Lower lobe of right lung (tissue), 2 donors: ENCODE measurements around the gene TRAM2. TPM values are rescaled to one million over a fixed set of nuclear protein-coding genes. Genes with fewer than 3 reads are reported as not detected.

Experiments used
- ATAC-seq, 2 donors: fragments of 200-7000 bp; cut with Tn5 transposase; one replicate each; pipeline ENCODE4 v1.9.1; 2020 to 2022; ENCODE audit warnings: mild to moderate bottlenecking in 2 of 2, moderate library complexity in 2 of 2
- DNase-seq: peaks from one replicate; pipeline ENCODE4 v3.0.0-alpha.2; 2020
- H3K27ac ChIP-seq: fragments of 200-600 bp; one replicate; pipeline ENCODE4 v1.8.0; 2022
- H3K27me3 ChIP-seq: fragments of 200-600 bp; one replicate; pipeline ENCODE4 v1.8.0; 2022; ENCODE audit warnings: low read depth
- H3K36me3 ChIP-seq: fragments of 200-600 bp; one replicate; pipeline ENCODE4 v1.8.0; 2022; ENCODE audit warnings: mild to moderate bottlenecking
- H3K4me1 ChIP-seq: fragments of 200-600 bp; one replicate; pipeline ENCODE4 v1.8.0; 2022
- H3K4me3 ChIP-seq: fragments of 200-600 bp; one replicate; pipeline ENCODE4 v1.8.0; 2022; ENCODE audit warnings: mild to moderate bottlenecking
- H3K9me3 ChIP-seq: fragments of 200-600 bp; one replicate; pipeline ENCODE4 v1.8.0; 2022
- intact Hi-C: fragments of 100-400 bp; cut with DNase I; formaldehyde crosslinking; loops from one replicate; pipeline ENCODE4 v1.11.0; 2022
- total RNA-seq: library from RNA; stranded (reverse); fragmentation: NEBNext Ultra II Directional; extraction: Animal tissue kit (Norgen Biotek cat#: 25700); gene quantifications from one replicate; pipeline ENCODE4 v1.2.1, GENCODE V29; 2021
- TF ChIP-seq, protein P1 (sequence below): fragments of 200-600 bp; IDR thresholded peaks from one replicate; pipeline ENCODE4 v1.8.0; 2022; ENCODE audit warnings: antibody characterized with exemption, mild to moderate bottlenecking
- donor health status: DM: no; HTN: yes; CAD: no; lungs with severe emphysema.

Gene TRAM2
- total RNA-seq, 1 donor from 2014 or later = 21.9 TPM

DNA sequence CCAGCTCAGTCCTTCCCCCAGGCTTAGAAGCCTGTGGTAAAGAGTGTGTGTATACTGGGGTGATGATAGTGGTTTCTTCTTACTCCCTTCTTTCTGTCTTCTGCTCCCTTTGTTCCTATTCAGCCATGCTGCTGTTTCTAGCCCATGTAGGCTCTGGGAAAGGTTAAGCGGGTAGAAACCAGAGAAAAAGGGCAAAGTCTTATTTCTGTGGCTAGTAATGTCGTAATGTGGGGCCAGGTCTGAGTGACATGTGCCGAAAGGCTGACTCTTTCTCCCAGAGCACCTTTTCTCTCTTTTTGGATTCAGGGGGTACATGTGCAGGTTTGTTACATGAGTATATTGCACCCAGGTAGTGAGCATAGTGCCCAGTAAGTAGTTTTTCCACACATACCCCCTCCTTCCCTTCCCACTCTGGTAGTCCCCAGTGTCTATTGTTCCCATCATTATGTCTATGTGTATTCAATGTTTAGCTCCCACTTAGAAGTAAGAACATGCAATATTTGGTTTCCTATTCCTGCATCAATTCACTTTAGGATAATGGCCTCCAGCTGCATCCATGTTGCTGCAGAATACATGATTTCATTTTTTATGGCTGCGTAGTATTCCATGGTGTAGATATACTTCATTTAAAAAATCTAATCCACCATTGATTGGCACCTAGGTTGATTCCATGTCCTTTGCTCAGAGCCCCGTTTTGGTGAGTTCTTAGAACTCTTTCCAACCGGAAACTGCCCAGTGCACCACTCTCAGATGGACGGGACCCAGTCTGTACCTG is 82.4 kb downstream of the TRAM2 start:
- TF ChIP-seq, protein P1, sequence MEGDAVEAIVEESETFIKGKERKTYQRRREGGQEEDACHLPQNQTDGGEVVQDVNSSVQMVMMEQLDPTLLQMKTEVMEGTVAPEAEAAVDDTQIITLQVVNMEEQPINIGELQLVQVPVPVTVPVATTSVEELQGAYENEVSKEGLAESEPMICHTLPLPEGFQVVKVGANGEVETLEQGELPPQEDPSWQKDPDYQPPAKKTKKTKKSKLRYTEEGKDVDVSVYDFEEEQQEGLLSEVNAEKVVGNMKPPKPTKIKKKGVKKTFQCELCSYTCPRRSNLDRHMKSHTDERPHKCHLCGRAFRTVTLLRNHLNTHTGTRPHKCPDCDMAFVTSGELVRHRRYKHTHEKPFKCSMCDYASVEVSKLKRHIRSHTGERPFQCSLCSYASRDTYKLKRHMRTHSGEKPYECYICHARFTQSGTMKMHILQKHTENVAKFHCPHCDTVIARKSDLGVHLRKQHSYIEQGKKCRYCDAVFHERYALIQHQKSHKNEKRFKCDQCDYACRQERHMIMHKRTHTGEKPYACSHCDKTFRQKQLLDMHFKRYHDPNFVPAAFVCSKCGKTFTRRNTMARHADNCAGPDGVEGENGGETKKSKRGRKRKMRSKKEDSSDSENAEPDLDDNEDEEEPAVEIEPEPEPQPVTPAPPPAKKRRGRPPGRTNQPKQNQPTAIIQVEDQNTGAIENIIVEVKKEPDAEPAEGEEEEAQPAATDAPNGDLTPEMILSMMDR = no peak
- Histone ChIP-seq H3K27ac (no peak overlapping the region), H3K4me3 (no peak overlapping the region), H3K36me3 (no peaks in the 10 kb centered on the region), H3K4me1 (peaks cover 17% of the 10 kb centered on the region), H3K9me3 (no peaks in the 10 kb centered on the region), H3K27me3 (no peaks in the 10 kb centered on the region)
- DNase-seq (no peak), ATAC-seq (no peak)
- intact Hi-C loops = no loop called here

DNA sequence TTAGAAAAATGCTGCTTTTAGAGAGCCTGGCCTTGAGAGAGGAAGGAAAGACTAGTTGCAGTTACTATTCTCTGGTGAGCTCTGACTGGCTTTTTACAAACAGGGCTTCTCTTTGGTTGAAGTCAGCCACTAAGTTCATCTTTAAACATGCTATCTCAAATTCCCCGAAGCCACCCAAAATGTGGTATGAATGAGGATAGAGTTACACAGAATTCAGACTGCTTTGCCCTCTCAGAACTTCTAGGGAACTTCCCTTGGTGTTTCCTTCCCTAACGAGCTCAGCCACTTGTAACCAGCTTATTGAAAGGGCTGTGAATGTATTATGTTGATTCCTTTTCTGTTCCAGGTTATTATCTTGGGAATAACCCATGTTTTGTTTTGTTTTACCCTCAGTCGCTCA is 83.2 kb downstream of the TRAM2 start:
- H3K36me3 ChIP-seq = no peaks in the 10 kb centered on the region
- TF ChIP-seq, protein P1 = no peak
- peaks cover 17% of the 10 kb centered on the region for H3K4me1 ChIP-seq
- DNase-seq (no peak), ATAC-seq (no peak)
- H3K27me3 ChIP-seq = no peaks in the 10 kb centered on the region
- H3K4me3 ChIP-seq = no peak overlapping the region
- H3K27ac ChIP-seq = no peak overlapping the region
- no peaks in the 10 kb centered on the region for H3K9me3 ChIP-seq
- intact Hi-C loops = no loop called here

DNA sequence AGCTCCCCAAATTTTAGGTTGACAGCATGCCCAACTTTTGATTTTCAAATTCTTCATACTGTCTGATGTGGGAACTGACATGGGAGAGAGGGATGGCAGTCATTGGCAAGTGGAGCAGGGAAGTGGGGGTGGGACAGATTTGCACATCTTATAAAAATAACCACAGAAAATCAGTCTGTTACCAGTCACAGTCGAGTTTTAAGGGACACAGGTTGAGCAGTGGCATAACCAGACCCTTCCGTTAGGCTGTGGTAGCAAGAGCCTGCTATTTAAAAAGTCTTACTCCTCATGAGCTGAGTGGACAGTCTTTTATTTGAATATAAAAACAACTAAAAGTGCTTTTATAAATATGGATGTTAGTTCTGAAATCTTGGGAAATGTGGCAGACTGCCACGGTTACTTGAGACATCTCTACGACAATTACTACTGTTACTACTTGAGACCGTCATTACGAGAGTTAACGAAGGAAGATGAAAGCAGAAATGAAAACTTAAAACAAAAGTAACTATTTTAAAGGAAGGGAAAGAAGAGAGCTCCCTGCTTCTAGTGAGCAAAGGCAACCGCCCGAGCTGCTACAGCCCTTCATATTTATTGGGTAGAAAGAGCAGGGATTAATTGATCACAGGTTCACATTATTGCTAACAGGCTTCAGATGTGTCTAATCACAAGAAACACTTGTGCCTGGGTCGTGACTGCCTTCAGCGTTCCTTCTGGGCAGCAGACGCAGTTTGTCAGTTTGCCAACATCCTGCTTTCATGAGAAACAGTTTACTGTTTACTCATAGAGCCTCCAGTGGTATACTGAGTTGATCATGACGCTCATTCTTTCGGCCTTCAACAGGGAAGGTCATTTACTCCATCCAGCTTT is 85.4 kb downstream of the TRAM2 start:
- DNase-seq (no peak), ATAC-seq (peak in 1 of 2 donors; percentile 22)
- TF ChIP-seq, protein P1 = no peak
- Histone ChIP-seq H3K4me1 (peaks cover 17% of the 10 kb centered on the region), H3K36me3 (no peaks in the 10 kb centered on the region), H3K27me3 (no peaks in the 10 kb centered on the region), H3K27ac (peak overlapping the region; percentile 54), H3K4me3 (peak overlapping the region; percentile 5), H3K9me3 (no peaks in the 10 kb centered on the region)
- intact Hi-C loops = no loop called here

DNA sequence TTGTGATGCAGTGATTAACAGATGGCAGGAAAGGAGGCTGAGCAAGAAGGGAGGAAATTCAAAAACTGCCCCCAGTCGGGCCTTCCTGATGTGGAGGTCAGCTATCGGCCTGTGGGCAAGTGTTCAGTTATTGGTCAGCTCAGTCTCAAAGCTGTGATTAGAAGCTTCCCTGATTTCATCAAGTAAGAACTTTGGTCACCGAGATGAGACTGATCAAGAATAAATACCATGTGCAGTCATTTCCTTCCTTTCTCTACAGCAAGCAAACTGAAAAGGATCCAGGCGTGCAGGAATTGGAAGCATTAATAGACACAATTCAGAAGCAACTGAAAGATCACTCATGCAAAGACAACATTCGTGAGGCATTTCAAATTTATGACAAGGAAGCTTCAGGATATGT is 87.0 kb downstream of the TRAM2 start:
- ATAC-seq = no peak
- H3K27ac ChIP-seq = no peak overlapping the region
- intact Hi-C loops = no loop called here
- no peak for DNase-seq
- peaks cover 17% of the 10 kb centered on the region for H3K4me1 ChIP-seq
- TF ChIP-seq, protein P1 = no peak
- no peaks in the 10 kb centered on the region for H3K9me3 ChIP-seq
- no peaks in the 10 kb centered on the region for H3K27me3 ChIP-seq
- H3K4me3 ChIP-seq = no peak overlapping the region
- H3K36me3 ChIP-seq = no peaks in the 10 kb centered on the region

DNA sequence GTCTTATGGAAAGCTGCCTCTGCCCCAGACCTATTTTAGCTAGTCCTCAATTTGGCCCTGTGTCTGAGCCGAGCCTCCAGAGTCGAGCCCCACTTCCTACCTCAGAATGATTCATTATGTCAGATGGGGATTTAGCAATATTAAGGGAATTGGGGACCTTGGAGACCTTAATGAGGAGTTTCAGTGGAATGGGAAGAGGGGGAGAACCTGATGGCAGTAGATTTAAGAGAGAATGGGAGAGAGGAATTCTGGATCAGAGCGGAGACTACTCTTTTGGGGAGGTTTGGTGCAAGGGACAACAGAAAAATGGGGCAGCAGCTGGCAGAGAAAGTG is 93.2 kb downstream of the TRAM2 start:
- intact Hi-C loops = no loop called here
- H3K27me3 ChIP-seq = no peaks in the 10 kb centered on the region
- no peaks in the 10 kb centered on the region for H3K9me3 ChIP-seq
- ATAC-seq (no peak), DNase-seq (no peak)
- TF ChIP-seq, protein P1 = no peak
- H3K4me3 ChIP-seq = no peak overlapping the region
- no peak overlapping the region for H3K27ac ChIP-seq
- no peaks in the 10 kb centered on the region for H3K36me3 ChIP-seq
- H3K4me1 ChIP-seq = no peaks in the 10 kb centered on the region
